ENCODE results near the gene GCLM.
A peak's percentile ranks its signal among the peaks of the same experiment; 100 is the strongest.
"Not testable (repeated sequence)": the region's sequence is repeated elsewhere in the genome, so short reads cannot be mapped to it uniquely, and the experiment has no call there.

GCLM gene

GRCh38 chr1:93899543-93900207 lies 9.6 kb downstream of the GCLM start:
- no peak for DNase-seq (ENCODE audit: low read depth, low spot score)
- no peak overlapping the region for H3K27ac ChIP-seq

DNA sequence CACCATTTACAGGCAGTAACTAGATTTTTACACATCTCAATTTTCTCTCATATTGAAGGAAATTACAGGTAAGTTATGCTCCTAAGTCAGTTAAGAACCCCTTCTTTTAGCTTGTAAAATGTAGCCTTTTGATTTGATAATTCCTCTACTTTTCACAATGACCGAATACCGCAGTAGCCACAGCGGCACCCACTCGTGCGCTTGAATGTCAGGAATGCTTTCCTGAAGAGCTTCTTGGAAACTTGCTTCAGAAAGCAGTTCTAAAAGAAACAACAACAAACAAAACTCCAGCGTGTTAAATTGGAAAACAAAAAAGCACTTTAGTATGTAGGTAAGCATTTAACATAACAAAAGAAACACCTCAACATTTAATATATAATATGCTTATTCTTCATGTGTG lies 20.3 kb downstream of the GCLM start:
- no peak for DNase-seq (ENCODE audit: low read depth, low spot score)

GRCh38 chr1:93882269-93882668 lies 27.0 kb downstream of the GCLM start:
- no peak overlapping the region for H3K27ac ChIP-seq
- DNase-seq (ENCODE audit: low read depth, low spot score), result no peak

More for the DNA sequence above, 20.3 kb downstream of the GCLM start:
- no peak overlapping the region for H3K27ac ChIP-seq

DNA sequence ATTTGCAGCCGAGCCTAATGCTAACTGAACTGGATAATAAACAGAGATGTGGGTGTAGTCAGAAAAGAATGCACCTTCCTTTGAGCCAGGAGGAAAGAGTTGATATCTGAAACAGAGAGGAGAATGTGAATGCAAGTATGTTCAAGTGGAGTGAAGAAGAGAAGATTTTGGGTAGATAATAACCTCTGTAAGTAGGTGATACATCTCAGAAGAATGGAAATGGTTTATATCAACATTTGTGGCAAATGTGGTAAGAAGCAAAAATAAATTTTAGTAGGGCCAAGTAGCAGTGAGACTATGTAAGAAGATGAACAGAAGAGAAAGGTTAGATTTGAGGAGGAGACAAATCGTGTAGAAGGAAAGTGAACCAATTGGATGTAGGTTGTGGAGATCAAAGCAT lies 28.5 kb downstream of the GCLM start:
- H3K27ac ChIP-seq, result no peak overlapping the region
- DNase-seq (ENCODE audit: low read depth, low spot score), result no peak

- DNase-seq (ENCODE audit: low read depth, low spot score), result peak; percentile 34
- peak within 1 kb of the TSS; percentile 97 for H3K27ac ChIP-seq
These were observed 30.2 kb downstream of the GCLM start, which contains the start of gene DNTTIP2 for GRCh38 chr1:93878889-93879586. Gene DNTTIP2, minus strand, starts transcription at chr1:93879206. Its CDS starts 58 bp downstream, at chr1:93879148.

GRCh38 chr1:93878501-93878888 lies 30.7 kb downstream of the GCLM start:
- peak overlapping the region; percentile 97 for H3K27ac ChIP-seq
- DNase-seq (ENCODE audit: low read depth, low spot score), result peak; percentile 14

DNA sequence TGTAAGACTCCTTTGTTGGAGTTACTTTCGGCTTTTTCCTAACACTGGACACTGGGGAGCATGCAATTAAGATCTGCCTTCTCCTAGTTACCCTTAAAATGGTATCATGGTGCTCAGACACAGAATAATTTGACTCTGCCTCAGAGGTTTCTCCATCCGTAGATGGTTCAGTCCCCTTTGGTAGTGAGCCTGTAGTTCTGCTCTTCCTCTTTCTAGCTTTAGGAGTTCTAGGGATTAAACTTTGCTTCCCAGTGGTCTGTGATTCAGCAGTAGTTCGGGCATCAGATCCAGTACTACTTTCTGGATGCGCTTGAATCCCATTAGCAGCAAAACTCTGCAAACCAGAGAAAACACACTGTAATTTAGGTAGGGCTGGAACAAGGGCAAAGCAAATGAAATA lies 31.7 kb downstream of the GCLM start:
- peak overlapping the region; percentile 97 for H3K27ac ChIP-seq
- DNase-seq (ENCODE audit: low read depth, low spot score), result no peak

DNA sequence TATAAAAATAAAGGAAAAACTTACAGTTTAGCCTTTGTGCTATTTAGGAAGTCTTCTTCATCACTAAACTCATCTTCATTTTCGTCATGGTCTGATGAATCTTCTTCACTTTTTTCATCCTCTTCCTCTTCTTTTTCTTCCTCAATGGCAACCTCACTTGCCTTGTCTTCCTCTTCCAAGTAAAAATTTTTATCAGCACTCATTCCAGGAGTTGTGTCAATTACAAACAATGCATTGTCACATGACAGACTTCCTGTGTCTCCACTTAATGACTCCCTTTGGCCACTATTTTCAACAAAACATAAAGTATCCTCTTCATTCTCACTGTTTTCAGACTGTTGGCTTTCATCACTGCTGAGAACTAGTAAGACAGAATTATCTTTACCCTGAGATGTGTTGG lies 33.0 kb downstream of the GCLM start:
- no peak for DNase-seq (ENCODE audit: low read depth, low spot score)
- peak overlapping the region; percentile 18 for H3K27ac ChIP-seq

- peak; percentile 8 for DNase-seq (ENCODE audit: low read depth, low spot score)
- no peak overlapping the region for H3K27ac ChIP-seq
These were observed 35.1 kb downstream of the GCLM start for GRCh38 chr1:93874025-93874651.

DNA sequence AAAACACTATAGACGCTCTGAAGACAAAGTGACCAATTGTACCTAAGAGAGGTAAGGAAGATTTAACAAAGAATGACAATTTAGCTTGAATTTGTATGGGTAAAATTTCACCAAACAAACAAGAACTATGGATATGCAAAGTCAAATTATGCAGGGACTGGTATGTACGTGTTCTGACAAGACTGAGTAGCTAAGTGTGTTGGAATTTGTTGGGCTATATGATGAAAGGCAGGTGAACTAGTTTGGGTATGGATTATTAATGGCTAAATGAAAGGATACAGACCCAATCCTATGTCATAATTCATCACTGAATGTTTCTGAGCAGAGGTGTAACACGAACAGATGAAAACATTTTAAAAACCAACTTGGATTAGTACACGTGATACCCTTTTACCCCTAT lies 37.9 kb downstream of the GCLM start:
- peak overlapping the region; percentile 9 for H3K27ac ChIP-seq
- no peak for DNase-seq (ENCODE audit: low read depth, low spot score)

DNA sequence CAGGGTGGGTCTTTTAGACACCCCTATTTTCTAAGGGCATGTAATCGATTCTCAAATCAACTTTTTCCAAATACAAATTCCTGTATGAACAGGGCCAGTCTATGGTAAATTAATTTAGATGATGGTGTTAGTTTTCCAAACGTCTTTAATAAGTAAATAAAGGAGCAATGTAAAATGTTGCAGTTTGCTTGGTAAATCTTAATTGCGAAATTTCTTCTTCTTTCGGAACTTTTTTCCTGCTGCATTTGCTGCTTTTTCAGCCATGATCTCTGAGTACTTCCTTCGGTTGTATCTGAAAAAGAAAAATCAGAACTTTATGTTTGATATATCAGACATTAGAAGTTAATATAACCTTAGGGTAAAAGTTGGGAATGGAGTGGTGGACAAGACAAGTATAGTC lies 39.6 kb downstream of the GCLM start:
- no peak for DNase-seq (ENCODE audit: low read depth, low spot score)
- H3K27ac ChIP-seq, result no peak overlapping the region

DNA sequence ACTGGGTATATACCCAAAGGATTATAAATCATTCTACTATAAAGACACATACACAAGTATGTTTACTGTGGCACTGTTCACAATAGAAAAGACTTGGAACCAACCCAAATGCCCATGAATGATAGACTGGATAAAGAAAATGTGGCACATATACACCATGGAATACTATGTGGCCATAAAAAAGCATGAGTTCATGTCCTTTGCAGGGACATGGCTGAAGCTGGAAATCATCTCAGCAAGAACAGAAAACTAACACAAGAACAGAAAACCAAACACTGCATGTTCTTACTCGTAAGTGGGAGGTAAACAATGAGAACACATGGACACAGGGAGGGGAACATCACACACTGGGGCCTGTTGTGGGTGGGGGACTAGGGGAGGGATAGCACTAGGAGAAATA lies 40.7 kb downstream of the GCLM start:
- not testable (repeated sequence) for DNase-seq (ENCODE audit: low read depth, low spot score); H3K27ac ChIP-seq

DNA sequence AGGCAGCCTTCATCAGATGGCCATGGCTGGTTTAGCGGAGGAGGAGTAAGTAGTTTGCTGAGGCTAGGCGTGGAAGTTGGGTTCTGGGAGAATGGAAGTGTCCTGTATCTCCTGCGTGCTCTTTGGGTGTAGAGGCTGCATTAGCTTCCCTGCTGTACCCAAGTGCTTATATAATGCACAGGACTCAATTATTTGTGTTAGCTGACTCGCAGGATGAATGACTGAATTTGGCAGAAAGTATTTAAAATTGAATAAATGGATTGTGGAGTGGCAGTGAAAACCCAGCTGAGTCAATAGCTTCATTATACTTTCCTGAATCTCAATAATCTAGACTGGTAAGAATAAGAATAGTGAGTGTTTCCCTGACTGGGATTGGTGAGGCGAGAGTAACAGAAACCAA lies 44.0 kb downstream of the GCLM start:
- no peak for DNase-seq (ENCODE audit: low read depth, low spot score)

DNA sequence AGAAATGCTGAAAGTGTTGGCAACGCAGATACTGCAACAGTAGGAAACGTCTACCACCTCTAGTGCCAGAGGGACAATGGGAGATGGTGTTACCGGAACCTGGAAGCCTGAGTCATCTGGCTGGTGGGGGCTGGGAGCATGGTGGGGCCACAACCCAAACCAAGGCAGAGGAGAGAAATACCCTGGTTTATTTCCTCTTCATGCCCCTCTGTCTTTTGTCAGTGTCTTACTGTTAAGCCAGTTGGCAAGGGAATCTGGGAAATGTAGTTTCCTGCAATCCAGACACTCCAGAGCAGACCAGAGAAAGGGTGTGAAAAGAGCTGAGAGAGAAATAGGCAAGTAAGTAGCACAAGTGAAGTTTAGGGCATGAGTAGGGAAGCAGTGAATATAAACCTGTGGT lies 45.1 kb downstream of the GCLM start:
- no peak overlapping the region for H3K27ac ChIP-seq
- DNase-seq (ENCODE audit: low read depth, low spot score), result no peak

More for the DNA sequence above, 44.0 kb downstream of the GCLM start:
- no peak overlapping the region for H3K27ac ChIP-seq

DNA sequence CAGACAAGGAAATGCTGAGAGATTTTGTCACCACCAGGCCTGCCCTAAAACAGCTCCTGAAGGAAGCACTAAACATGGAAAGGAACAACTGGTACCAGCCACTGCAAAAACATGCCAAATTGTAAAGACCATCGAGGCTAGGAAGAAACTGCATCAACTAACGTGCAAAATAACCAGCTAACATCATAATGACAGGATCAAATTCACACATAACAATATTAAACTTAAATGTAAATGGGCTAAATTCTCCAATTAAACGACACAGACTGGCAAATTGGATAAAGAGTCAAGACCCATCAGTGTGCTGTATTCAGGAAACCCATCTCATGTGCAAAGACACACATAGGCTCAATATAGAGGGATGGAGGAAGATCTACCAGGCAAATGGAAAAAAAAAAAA lies 51.6 kb downstream of the GCLM start:
- DNase-seq (ENCODE audit: low read depth, low spot score); H3K27ac ChIP-seq: not testable (repeated sequence)

DNA sequence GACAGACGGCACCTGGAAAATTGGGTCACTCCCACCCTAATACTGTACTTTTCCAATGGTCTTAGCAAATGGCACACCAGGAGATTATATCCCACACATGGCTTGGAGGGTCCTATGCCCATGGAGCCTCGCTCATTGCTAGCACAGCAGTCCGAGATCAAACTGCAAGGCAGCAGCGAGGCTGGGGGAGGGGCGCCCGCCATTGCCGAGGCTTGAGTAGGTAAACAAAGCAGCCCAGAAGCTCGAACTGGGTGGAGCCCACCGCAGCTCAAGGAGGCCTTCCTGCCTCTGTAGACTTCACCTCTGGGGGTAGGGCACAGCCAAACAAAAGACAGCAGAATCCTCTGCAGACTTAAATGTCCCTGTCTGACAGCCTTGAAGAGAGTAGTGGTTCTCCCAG lies 53.2 kb downstream of the GCLM start:
- H3K27ac ChIP-seq; DNase-seq (ENCODE audit: low read depth, low spot score): not testable (repeated sequence)

GRCh38 chr1:93853940-93854339 lies 55.3 kb downstream of the GCLM start:
- no peak overlapping the region for H3K27ac ChIP-seq
- no peak for DNase-seq (ENCODE audit: low read depth, low spot score)

DNA sequence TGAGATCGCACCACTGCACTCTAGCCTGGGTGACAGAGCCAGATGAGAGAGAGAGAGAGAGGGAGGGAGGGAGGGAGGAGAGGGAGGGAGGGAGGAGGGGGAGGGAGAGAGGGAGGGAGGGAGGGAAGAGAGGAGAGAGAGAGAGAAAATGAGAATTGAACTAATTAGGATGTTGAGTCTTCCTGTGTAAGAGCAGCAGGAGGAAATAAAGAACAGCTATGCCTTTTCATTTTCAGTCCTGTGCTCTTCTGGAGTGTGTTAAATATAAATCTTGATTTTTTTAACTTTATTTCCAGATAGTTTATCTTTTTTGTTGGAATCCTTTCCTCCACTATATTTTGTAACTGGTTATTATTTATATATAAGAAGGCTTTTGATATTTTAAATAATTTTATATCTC lies 57.4 kb downstream of the GCLM start:
- H3K27ac ChIP-seq, result no peak overlapping the region
- no peak for DNase-seq (ENCODE audit: low read depth, low spot score)

DNA sequence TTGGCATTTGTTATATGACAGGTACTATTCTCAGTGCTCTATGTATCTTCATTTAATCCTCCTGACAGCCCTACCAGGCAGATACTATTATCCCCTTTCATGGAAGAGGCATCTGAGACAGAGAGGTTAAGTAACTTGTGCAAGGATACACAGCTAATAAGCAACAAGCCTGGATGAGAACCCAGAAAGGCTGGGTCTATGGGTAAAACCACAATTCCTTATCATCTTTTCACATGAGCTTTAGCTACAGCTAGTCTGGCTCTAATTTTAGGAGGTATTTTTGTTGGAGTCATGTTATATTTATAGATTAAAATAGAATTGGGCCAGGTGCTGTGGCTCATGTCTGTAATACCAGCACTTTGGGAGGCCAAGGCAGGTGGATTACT lies 57.9 kb downstream of the GCLM start:
- no peak overlapping the region for H3K27ac ChIP-seq
- DNase-seq (ENCODE audit: low read depth, low spot score), result no peak

GRCh38 chr1:93850687-93851326 lies 58.4 kb downstream of the GCLM start:
- not testable (repeated sequence) for H3K27ac ChIP-seq; DNase-seq (ENCODE audit: low read depth, low spot score)

DNA sequence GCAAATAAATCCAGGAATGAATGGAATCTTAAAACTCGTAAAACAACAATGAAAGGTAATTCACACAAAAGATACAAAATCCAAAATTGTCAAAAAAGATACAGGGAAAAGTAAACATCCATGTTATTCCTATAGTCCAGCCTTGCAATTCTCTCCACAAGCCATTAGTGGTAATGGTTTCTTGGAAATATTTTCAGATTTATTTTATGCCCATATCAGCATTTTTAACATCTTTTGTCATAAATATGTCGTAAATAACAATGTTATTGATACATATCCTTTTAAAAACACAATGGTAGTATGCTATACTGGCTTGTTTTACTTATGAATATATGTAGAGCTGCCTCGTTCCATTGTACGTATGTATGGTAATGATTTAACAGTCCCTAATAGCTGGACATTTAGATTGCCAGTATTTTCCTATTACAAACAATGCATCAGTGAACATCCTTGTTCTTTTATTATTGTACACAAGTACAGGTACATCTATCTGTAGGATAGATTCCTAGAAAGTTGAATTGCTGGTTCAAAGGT lies 60.8 kb downstream of the GCLM start:
- no peak for DNase-seq (ENCODE audit: low read depth, low spot score)
- peak overlapping the region; percentile 86 for H3K27ac ChIP-seq

All from epithelial cell of prostate (primary cell).